HL-60/S4 treated with retinoic acid at 250 ng/mL for 4 days and 3 days (cell line): Measurements from ENCODE around the gene FOXD1.

Experiments used
- in situ Hi-C: fragments of 300-500 bp; cut with MboI; formaldehyde crosslinking; loops from 2 replicates; pipeline ENCODE4 v1.7.0; 2022; ENCODE audit warnings: low sequenced_read_pairs

FOXD1 gene

DNA sequence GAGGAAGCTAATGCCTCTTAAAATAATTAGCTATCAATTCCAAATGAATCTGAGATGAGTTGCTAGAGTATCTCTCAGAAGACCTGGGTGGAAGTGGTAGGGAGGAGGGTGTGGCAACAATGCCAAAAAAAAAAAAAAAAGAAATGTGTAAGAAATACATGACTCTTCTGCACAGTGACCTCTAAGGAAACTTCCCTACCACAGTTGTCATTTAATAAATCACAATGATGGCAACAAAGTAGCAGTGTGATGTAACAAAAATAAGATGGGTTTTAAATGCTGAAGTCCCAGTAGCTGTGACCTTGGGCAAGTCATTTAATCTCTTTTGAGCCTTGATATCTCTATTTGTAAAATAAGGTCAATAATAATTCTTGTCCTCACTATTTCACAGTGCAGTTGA is 7.2 kb downstream of the FOXD1 start:
- in situ Hi-C loops = no loop called here

DNA sequence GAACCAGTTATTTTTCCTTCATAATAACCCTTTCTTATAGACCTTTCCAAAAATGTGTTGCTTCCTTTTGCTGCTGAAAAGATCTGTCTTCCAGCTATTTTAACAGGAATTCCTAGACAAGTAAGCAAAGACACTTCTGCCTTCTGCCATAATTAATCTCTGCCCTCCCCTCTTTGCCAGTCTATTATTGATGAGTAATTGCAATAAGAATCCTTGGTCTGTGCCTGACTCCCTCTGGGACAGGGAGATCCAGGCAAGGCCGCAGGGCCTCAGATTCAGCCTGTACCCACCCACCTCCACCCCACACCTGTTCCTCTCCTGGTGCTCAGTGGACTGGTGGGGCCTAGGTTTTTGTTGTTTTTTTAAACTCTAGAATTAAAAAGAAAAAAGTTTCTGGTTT is 8.3 kb downstream of the FOXD1 start:
- in situ Hi-C loops = no loop called here

DNA sequence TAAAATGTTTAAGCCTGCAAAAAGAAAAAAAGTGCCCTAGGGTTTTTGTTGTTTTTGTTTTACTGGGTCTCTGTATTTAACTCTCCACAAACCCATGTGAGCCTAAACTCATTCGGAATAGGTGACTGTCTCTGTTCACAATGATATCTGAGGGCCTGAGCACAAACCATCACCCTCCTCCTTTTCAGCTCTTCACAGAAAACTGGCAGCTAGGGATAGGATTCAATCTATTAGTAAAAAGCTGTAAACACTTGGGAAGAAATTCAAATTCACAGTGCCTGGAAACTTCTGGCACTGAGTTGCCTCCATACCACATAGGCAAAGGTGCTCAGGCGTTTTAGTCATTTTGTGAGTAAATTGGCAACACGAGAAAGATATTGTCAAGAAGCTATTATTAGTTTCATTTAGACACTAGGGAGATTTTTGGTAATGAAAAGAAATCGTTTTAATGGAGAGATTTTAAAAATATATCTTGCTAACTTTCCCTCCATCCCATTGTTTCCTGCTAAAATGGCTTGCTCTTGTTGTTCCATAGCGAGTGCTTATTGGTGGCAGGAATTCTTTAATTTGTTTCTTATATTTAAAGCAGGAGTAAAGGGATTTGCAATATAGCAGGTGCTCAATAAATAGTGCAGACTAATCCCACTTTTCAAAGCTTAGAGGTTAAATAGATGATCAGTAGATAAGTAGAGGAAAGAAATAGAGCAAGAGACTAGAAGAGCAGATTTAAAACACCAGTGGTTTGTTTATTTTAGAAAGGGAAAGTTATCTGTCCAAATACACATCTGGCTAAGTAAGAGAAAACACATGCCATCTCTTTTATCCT is 9.7 kb downstream of the FOXD1 start:
- in situ Hi-C loops = no loop called here

DNA sequence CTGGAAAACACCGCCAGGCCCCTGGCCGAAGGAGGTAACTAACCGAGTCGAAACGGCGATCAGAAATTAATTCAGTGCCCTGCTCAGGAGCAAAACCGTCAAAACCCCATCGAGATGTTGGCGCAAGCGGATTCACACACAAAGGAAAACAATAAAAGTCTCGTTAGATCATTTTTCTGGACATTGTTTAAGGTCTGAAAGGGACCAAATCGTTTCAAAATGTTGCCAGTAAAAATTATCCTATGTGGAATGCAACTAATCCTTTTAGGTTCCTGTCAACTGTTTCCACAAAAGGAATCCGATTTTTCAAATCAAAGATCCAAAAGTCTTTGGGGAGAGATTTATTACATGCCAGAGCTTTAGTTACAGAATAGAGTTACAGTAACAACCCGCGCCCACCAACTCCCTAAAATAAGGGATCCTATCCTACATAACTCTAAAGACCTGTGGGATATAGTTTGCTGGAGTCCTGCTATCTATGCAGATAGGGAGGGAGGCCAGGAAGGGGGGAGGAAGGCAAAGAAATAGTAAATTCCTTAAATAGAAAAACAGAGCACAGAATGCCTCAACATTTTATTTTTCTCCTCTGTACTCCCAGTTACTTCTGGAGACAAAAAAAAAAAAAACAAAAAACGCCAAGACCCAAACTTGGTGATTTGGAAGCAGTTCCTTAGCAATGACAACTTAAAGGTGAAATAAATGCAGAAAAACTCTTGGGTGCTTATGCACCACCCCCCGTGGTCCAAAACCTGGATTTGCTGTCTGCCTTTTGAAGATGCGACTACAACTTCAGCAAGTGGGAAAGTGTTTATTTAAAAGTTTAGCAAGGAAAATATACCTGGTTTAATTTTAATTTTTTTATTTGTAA is 10.6 kb downstream of the FOXD1 start:
- in situ Hi-C loops = no loop called here

DNA sequence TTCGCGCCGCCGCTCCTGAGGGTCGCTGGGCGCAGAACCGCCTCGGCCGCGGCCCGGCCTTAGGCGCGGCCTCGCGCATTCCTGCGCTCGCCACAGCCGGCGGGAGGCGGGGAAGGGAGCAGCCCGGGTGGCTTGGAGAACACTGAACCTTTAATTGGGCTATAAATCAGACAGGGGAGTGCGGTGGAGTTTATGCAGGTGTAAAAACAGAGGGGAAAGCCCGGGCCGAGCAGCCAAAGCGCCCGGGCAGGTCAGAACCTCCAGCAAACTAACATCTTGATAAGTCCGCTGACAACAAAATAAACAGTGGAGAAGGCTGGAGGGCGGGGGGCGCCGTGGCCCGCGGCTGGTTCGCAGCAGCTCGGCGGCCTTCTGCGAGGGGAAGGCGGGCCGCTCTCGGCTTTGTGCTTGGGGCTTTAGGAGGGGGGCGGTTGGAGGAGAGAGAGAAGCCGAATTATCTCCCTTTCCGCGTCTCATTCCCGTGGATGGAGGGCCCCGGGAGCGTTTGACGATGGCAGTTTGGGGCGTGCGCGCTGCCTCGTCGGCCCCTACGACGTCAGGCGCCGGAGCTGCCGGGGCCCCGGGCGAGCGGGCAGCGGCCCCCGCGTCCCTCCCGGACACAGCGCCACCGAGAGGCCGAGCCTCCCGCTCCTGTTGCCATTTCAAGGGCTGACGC is 11.3 kb downstream of the FOXD1 start:
- in situ Hi-C loops = no loop called here

DNA sequence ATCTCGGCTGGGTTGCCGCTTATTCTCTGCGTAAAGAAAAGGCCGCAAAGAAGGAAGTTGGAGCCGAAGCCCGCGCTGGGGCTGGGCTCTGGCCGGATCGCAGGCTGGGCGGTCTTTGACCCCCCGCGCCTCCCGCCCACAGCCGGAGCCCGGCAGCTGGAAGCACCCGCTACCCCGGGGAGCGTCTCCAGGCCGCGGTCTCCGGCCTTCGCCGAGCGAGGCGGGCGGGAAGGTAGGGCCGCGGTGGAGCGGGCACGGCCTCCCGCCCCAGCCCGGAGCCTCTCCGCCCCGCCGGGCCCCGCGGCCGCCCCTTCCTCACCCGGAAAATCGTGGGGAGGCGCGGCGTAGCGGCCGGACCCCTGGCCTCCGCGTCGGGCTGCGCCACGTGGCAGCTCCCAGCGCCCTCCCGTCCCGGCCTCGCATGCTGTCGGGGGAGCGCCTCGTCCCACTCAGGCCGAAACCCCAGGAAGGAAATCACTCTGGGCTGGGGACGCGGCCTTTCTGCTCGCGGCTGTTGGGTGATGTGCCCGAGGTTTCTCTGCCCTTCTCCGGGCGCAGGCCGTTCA is 12.0 kb downstream of the FOXD1 start:
- in situ Hi-C loops = no loop called here

DNA sequence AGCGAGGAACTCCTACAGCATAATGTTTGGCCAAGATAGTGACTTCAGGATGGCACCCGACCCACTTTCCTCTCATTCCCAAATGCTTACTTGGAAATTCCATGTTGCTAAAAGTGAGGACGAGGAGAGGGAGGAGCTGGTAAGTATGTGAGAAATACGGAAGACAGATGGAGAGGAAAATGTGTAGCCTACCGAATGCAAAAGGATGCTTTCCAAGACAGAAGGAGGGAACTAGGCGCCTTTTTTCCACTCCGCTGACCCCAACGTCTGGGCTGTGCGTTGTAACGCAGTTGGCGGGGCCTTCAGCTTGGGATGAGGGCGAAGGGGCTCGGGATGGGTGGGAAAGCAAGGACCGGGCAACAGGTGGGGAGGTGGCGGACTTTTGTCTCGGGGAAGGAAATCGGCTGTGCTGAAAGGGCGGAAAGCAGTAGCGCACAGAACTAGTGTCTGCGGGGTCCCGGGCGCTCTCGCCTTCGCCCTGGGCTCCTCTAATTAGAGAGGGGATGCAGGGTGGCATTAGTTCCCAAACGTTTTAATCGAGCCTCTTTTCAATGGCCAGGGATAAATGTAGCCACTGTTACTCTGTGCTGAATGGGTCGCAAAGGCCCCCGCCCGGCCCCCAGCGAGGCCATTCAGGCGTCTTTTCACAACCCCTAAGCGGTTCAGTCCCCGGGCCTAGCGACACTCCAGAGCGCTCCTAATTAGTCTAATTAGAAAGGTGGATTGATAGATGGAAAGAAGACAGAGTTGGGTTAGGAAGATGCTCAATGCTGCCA is 12.6 kb downstream of the FOXD1 start:
- in situ Hi-C loops = no loop called here

DNA sequence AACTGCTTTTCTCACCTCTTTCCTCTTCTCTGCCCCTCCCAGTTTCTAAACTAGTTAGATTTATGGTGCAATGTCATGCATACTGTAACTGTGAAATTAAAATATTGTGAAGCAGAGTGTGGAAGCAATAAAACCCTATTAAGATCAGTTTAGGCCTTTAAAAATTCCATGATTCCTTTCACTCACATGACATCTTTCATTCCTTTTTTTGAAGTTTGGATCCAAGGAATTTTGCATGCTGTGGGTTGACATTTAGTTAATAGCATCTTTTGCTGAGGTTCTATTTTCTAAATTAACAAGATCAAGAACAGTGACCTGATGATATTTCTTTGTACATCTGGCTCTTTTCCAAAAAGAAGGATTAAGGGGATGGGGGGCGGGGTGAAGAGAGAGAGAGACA is 13.7 kb downstream of the FOXD1 start:
- in situ Hi-C loops = no loop called here

DNA sequence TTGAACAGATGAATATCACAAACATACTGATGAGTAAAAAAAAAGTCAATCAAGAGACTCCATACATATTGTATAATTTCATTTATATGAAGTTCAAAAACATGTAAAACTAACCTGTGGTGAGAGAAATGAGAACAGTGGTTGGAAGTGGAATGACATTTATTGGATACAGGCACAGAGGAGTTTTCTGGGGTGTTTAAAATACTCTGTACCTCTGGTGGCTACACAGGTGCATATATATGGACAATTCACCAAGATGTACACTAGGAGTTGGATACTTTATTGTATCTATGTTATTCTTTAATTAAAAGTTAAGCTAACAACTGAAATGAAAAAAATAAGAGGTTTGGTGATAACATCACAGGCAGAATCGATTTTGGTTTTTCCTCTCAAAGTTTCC is 14.1 kb downstream of the FOXD1 start:
- in situ Hi-C loops = no loop called here

DNA sequence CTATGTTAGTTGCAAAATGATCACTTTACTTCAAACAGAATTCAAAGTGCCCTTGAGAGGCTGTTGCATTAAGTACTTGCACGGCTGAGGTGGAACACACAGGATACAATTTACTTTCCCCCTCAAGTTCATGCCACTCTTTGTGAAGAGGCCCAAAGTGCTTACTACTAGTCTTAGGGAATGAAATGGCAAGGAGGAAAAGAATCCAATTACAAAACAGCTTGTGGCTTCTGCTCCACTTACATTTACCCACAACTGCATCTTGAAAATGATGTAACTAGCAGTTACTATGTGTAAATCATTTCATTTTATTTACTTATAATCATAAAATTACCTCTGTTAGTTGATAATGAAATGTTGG is 14.6 kb downstream of the FOXD1 start:
- in situ Hi-C loops = no loop called here

DNA sequence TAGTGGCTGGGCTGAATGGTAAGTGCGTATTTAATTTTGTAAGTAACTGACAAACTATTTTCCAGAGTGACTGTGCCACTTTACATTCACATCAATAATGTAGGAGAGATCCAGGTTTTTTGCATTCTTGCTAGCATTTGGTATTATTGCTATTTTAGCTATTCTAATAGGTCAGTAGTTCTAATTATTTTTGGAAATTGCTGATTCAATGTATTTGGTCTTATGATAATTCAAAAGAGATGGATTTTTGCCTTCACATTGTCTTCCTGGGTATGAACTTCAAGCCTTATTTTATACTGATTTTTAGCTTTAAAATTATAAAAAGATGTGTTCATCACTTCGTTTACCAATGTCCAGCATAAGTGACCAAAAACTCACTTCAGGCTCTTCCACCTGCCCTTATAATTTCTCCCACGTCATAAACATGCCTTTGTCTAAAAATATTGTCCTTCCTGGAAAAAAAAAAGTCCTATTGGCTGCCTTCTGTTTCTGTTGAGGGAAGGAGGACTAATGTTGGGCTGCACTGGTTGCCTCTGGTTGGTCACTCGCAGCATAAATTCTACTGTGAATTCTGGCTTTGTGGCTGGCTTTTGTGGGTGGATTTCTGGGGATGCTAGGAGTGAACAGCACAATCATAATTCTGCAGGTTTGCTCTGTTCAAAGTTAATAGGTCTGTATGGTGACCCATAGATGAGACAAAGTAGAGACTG is 15.2 kb downstream of the FOXD1 start:
- in situ Hi-C loops = no loop called here

DNA sequence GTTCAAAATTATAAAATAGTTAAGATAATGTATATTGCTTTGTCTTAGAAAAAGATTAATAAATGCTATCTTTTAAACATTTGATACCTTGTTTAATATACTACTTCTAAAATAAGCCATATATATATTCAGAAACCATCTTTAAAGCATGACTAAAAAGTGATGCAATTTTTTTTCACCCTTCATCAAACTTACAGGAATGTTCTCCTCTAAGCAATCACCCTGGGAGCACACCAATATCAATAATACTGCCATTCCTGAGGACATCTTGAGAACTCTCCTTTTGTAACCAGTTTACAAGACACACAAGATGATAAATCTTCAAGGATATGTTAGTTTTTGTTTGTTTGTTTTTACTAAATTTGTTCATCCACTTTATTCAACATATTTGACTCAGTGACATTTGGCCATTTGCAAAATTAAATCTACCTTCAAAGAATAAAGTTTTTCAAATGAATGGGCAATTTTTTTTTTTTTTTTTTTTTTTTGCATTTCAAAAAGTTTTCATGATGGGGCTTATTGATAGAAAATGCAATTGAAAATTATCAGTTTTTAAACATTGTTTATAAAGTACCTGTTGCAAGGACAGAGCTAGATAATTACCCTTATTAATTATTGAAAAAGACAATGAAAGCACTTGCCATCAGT is 17.2 kb downstream of the FOXD1 start:
- in situ Hi-C loops = no loop called here

DNA sequence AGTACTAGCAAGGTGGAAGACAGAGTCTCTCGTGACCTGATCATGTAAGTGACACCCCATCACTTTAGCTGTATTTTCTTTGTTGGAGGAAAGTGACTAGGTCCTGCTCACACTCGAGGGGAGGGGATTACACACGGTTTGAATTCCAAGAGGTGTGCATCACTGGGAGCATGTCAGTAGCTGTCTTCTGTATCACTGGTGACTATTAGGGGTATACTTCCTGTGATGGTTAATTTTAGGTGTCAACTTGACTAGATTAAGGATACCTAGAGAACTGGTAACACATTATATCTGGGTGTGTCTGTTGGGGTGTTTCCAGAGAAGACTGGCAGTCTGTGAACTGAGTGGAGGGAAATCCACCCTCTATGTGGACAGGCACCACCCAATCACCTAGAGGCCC is 22.5 kb downstream of the FOXD1 start:
- in situ Hi-C loops = no loop called here

DNA sequence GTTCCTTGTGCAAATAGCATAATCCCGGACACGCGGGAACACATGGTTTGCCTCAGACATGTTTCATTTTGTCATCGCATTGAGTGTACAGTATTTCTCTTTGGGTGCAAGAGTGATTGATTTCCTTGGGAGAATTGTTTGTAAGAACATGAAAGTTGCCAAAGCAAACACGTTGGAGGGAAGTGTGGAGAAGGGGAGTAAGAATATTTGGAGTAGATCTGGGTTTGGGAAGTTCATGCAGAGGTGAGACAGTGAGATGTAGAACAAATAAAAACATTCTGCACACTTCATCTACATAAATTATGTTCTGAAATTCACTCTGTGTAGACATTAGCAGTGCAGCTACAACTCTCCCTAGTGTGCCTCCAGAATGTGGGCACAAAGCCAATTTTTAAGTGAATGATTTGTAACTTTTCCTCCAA is 24.0 kb downstream of the FOXD1 start:
- in situ Hi-C loops = no loop called here

DNA sequence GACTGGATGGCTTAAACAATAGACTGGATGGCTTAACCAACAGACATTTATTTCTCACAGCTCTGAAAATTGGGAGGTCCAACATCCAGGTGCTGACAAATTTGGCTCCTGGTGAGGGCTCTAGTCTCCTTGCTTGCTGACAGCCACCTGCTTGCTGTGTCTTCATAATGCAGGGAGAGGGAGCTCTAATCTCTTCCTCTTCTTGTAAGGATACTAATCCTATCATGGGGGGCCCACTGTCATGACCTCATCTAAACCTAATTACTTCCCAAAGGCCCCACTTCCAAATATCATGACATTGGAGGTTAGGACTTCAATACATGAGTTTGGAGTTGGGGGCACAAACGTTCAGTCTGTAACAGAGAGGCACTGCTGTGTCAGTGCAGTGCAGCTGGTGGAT is 26.4 kb downstream of the FOXD1 start:
- in situ Hi-C loops = no loop called here

DNA sequence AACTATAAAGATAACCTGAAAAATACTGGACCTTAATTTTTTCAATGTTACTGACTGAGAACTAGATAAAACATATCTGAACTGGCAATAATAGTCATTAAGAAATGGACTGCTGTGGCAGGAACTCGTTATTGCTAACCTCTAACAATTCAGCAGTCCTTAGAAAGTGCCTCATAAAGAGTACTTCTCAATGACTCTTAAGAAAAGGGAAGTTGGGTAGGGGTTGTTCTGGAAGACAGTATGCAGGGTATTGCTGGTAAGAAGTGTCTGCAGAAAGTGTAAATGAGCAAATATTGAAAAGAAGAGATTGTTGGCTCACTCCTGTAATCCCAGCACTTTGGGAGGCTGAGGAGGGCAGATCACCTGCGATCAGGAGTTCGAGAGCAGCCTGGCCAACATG is 27.9 kb downstream of the FOXD1 start:
- in situ Hi-C loops = no loop called here

DNA sequence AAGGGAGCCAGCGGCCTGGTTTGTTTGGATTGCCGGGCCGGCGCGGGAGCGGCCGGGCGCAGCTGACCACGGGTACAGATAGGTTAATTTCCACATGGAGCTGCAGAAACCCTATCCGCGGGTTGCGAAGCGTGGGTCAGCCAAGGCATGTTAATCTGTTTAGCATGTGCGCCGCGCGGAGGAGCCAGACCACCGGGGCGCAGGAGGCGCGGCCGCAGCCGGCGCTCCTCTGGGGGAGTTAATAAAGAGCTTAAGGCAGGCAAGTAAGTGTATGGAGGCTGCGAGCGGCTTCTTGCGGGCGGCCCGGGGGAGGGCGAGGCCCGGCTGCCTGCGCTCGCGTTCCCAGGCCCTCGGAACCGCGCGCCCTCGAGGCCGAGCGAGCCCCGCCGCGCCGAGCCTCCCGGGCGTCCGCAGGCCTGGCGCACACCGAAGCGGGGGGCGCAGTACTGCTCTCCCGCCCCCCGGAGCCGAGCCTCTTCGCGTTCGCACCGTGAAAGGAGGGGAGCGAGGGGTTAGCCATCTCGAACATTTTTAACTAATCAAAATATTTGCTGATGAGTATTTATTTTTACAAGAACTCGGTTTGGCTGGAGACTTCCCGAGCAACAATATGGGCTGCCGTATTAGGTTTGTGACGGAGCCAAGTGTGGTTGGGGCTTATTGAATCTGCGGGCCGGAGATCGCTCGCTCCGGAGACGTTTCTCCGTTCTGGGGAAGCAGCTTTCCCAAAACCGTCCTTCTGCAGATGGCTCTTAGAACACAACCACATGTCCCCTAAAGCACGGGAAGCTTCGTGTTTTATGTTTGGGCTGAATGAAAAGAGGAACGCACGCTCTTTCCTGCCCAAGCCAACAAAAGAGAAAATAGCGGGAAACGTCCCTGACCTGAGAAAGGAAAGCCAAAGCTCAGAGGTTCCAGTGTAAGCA is 28.8 kb downstream of the FOXD1 start:
- in situ Hi-C loops = no loop called here

DNA sequence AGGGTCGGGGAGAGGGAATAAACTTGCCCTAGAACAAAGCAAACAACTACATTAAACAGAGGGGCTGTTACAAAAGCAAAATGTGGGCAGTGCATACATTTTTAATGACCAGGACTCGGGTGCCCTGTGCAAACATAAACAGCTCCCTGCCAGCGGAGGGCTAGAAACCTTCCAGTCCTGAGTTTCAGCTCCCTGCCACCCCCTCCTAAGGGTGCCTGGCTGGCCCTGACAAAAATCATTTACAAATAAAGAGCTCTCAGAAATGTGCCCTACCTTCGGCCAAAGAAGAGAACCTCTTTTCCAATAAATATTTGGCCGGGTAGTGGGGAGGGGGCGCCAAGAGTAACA is 29.5 kb downstream of the FOXD1 start:
- in situ Hi-C loops = no loop called here
